Fibroblast of upper back skin (primary cell): ENCODE results near the gene ABCC8.

Source experiments
- DNase-seq: peaks from one replicate; pipeline ENCODE4 v3.0.0-alpha.2; 2013

Gene ABCC8

GRCh38 chr11:17504330-17505107 lies 27.9 kb upstream of the ABCC8 start:
- peak; percentile 53 for DNase-seq

DNA sequence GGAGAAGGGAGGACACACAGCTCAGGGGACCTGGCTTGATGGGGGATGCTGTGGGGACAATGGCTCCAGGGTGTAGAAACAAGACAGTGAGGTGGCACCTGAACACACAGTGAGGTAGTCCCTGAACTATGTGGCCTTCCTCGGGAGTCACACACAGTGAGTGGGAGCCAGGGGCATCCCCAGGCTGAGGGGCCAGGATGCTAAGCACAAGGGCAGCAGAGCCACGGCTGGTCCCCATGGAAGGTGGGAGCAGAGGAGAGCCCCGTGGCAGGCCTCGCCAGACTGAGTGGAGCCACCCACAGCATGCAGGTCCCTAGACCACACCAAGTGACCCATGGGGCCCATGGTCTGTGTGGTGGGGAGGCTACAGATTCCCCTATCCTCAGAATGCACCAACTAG lies 26.0 kb upstream of the ABCC8 start:
- DNase-seq: no peak

- DNase-seq: no peak
These were observed 24.0 kb upstream of the ABCC8 start for GRCh38 chr11:17500673-17501072.

DNA sequence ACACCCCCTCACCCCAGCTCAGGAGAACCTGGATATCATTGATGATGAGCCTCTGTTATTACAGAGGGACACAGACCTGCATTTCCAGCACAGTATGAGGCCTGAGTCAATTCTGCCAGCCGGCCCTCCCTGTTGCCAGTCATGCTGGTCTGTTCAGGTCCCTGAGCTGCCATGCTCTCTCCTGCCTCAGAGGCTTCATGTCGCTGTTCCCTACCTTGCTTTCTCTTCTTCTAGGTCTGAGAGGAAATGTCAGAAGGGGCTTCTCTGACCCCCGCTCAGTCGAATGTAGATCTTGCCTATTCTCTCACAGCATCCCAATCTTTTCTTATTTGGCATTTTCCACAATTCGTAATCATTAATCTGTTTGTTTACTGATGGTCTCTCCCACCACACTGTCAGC lies 21.8 kb upstream of the ABCC8 start:
- no peak for DNase-seq

GRCh38 chr11:17498058-17498457 lies 21.4 kb upstream of the ABCC8 start:
- no peak for DNase-seq

GRCh38 chr11:17496406-17496805 lies 19.8 kb upstream of the ABCC8 start:
- DNase-seq: peak; percentile 13

DNA sequence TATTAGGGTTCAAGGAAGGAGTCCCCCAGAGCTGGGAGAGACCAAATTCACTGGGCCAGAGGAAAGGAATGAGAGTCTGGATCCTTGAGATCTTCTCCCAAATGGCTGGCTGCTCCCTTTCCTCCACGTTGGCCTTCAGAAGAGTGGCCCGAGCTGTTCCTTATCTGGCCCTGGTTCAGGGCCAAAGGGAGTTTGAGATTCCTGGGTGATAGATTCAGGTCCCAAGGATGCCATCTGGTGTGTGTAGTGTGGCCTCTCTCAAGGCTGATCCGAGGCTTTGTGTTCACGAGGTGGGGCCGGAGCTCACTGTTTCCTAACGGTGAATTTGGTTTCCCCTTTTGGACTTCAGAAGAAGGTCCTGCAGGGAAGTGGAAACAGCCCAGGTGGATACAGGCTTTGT lies 17.4 kb upstream of the ABCC8 start:
- DNase-seq: no peak

- DNase-seq: no peak
These were observed 14.3 kb upstream of the ABCC8 start for GRCh38 chr11:17490938-17491337.

GRCh38 chr11:17490232-17490631 lies 13.6 kb upstream of the ABCC8 start:
- DNase-seq: no peak

GRCh38 chr11:17489751-17490150 lies 13.1 kb upstream of the ABCC8 start:
- DNase-seq: no peak

DNA sequence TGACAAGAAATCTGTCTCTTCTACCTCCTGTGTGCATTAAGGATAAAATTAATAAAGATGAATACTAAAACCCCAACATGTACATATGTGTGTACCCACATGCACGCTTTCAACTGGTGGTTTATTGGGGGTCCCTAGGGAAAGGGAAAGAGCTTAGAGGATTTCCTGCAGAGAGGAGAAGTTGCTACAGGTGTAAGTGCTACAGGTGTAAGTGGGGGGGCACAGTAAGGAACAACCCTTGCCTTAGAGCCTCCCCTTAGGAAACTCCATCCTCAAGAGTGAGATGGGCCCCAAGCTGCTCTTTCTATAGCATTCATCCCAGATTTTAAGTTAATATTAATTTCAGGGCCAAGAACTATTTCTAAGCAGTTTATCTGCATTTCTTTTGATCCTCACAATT lies 11.9 kb upstream of the ABCC8 start:
- no peak for DNase-seq

DNA sequence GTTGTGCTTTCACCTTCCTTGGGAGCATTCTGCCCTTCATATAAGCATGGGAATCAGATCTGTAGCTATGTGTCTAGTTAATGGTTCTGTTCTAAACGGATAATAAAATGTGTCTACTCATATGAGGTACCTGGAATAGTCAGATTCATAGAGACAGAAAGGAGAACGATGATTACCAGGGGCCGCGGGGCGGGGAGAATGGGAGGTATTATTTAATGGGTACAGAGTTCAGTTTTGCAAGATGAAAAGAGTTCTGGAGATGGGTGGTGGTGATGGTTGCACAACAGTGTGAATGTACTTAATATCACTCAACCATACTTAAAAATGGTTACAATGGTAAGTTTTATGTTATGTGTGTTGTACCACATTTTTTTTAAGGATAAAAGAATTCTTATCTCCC lies 10.0 kb upstream of the ABCC8 start:
- no peak for DNase-seq

DNA sequence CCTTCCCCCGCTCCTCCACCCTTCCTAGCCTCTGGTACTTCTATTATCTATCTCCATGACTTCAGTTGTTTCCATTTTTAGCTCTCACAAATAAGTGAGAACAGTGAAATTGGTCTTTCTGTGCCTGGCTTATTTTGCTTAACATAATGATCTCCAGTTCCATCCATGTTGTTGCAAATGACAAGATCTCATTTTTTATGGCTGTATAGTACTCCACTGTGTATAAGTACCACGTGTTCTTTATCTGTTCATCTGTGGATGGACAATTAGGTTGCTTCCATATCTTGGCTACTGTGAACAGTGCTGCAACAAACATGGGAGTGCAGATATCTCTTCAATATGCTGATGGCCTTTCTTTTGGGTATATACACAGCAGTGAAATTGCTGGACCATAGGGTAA lies 6.9 kb upstream of the ABCC8 start:
- no peak for DNase-seq

DNA sequence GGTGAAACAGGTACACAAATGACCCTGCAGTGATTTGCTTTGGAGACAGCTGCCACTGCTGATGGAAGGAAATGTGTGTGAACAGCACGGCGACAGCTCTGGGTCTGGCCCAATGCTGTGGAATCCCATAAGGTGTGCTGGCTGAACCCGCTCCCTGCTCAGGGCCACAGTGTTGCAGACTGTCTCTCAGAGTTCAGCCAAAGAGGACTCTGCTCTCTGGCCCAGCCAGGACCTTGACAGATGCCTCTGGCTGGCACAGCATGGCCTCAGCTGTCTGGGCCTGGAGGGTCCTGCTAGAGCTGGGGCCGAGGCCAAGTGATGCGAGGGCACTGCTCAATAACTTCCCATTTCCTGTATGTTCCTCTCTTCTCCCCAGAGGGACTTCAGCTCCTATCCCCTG lies 5.3 kb upstream of the ABCC8 start:
- DNase-seq: no peak

DNA sequence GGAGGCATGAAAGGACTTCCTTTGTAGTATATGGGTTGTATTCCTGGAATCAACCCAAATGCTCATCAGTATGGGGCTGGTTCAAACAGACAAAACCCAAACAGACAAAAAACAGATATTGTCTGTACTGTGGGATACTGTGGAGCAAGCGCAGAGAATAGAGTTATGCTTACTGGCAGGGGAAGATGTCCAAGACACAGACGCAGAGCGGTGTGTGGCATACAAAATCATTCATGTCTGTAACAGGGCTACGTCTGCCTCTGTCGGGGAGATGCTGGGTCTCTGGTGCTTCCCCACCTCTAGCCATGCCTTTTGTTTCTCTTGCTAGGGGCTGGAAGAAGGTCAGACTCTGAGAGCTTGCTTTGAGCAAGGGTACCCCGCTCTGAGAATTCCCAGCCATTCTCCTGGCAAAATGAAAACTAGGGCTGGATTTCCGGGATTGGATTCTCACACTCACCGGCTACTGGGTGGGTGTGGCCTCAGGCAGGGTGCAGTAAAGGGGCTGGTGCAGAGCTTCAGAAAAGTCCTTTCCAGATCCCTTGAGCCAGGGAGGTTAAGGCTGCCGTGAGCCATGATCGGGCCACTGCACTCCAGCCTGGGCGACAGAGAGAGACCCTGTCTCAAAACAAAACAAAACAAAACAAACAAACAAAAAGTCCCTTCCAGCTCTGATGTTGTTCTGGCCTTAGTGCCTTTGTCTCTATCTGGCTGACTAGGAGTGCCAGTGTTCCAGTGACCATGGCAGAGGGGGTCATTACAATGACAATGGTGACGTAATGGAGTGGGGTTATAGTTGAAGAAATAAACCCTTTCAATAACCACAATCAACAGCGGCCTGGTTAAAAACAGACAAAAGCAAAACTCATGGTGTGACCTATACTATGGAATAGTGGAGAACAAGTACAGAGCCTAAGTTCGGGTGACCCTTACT lies 2.9 kb upstream of the ABCC8 start:
- no peak for DNase-seq

DNA sequence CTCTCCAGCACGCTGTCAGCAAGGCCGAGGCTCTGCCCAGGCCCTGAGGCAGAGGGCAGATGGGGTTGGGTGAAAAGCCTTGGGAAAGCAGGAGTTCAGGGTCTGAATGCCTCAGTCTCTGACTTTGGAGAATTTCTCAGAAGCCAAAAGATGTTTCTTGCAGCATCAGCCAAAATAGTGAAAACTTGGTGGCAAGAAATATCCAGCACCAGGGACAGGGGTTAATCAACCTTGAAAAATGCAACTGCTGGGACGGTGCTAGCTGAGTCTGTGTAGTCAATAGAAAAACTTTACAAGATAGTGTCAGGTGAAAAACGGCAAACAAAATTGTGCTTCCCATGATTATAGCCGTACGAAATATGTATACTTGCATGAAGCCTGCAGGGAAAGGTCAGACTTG lies 1.4 kb upstream of the ABCC8 start:
- no peak for DNase-seq

DNA sequence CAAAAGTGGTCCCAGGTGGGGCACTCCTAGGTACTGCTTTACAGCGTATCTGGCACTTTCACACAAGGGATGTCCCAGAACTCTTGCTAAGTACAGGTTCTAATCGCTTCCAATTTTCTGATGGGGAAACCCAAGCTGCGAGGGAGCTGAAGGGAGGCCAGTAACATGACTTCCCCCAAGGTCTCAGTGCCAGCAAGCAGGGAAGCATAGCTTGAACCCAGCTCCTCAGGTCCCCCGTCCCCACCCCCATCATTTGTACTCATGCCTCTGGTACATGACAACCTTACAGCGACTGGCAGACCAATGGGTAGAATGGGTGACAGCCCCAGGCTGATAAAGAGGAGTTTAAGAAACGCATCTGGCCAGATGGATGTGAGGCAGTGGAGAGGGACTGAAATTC lies 716 bp upstream of the ABCC8 start:
- no peak for DNase-seq

DNA sequence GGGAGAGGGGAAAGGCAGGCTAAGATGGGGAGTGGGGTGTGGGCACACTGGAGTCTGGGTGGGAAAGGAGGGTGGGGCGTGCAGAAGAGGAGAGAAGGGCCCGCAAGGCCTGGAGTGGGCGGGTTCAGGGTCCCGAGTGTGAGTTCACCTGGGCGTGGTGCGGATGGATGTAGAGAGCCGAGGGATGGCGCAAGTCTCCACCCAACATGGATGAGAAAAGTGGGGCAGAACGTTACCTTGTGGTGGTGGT lies 364 bp upstream of the ABCC8 start:
- DNase-seq: no peak

DNA sequence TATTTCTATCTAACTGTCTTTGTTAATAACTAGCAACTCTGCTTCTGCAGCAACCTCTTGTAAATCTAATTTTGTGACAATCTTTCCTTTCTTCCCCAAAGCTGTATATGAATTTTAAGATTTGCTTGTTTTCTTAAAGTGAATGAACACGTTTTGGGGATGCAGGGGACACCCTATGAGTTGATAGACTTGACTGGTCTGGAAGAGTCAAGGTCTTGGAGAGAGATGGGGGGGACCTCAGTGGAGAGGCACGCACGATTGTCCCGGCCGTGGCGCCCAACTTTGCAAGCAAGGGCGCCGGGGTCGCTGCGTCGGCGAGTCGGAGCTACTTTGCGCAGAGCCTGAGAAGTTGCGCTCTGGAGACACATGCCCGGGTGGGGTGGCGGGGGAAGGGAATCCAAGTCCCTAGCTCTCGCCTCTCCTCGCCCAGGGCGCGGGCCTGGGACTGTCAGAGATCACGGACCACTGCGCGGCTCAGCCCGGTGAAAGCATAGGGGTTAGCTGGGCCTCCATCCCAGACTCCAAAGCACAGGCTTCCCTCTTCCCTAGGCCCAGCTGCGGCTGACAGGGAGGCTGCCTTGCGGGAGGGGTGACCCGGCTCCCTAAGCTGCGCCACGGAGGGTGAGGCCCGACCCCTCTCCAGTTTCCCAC lies 854 bp downstream of the ABCC8 start:
- DNase-seq: no peak

DNA sequence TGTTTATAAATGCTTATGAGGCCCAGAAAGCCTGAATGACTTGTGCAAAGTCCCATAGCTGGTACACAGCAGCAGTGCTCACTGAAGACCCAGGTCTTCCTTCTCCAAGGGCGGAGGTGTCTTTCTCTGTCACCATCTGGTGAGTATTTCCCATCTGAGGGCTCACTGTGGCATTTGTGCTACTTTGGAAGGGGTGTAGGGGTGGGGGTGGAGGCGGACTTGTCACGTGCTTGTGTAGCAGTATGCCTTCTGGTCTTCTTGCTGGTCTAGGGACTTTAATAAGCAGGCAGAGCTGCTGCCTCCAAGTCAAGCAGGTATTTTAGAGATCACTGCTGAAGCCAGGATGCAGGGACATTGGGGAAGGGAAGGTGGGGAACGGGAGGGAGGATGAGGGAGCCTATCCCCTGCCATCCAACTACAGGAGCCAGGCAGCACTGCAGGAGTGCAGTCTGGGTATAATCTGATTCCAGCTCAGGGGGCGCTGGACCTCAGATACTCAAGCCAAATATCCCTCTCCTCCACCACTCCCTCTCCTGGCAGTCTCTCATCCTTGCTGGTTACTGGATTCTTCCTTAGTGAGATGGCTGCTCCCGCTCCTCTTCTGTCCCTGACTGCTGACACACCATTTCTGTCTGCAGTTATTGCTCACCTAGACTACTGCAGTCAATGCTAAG lies 3.4 kb downstream of the ABCC8 start:
- DNase-seq: peak; percentile 3

DNA sequence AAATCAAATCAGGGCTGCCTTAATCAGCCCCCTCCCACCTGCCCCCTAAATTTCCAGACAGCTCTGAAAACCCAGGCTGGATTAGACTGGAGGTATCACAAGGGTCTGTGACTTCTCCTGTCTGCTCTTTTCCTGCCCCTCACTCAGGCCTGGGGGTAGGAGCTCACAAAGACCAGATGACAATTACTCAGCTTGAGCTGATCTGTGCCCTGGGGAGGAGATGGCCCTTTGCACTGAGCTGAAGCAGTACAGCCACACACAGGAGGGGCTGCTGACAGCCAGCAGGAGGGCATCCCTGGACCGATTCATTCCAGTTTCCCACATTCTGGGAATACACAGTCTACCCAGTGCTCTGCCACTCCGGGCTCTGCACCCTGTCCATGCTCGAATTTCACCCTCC lies 4.2 kb downstream of the ABCC8 start:
- no peak for DNase-seq

DNA sequence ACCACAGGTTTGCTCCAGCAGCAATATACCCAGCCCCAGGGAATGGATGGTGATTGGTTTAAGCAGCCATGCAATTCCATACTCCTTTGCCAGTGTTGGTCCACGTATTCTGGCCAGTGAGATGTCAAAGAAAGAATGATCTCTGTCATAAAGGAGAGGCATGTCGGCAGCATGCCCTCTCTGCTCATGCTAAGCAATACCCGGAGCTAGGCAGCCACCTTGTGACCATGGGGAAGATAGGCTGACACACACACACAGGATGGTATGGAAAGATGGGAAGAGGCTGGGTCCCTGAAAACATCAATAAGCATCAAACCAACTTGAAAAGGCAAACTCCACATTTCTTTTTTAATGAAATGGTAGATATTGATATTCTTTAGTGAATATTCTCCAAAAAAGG lies 5.1 kb downstream of the ABCC8 start:
- DNase-seq: no peak

DNA sequence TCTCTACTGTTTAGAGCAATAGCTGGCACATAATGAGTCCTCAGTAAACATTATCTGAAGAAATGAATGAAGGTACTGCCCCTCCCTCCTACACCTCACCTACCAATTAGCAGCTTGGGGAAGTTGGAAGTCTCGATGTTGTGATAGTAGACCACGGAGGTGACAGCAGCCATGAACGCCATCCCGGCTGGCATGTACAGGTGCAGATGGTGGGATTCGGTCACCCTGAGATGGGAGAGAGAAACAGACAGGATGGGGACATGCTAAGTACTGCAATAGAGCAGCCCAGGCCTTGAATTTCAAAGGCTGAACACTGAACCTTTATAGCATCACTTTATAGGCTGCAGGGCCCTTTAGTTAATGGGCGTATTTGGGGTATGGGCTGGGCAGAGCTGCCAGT lies 6.6 kb downstream of the ABCC8 start:
- DNase-seq: no peak

DNA sequence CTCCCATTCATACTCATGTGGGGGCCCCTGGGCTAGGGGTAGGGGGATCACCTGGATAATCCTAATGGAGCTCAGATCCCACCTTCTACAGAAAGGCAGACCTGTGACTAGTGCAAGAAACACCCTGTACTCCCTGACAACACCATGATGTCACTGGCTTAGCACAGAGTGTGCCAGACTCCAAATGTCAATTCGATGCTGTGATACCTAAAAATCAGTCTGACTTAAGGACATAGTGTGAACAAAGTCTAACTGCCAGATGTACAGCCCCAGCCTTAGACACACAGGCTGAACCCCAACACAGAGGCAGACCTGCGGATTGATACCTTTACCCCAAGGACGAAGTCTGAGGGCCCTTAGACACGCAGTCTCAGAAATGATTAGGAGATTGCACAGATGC lies 8.5 kb downstream of the ABCC8 start:
- no peak for DNase-seq
